ENCODE measurements around the gene CDT1.
"Not testable (repeated sequence)": the region's sequence is repeated elsewhere in the genome, so short reads cannot be mapped to it uniquely, and the experiment has no call there.

Gene CDT1

GRCh38 chr16:88820385-88821025, 16.9 kb downstream of the CDT1 start:
- DNase-seq, result no peak

DNA sequence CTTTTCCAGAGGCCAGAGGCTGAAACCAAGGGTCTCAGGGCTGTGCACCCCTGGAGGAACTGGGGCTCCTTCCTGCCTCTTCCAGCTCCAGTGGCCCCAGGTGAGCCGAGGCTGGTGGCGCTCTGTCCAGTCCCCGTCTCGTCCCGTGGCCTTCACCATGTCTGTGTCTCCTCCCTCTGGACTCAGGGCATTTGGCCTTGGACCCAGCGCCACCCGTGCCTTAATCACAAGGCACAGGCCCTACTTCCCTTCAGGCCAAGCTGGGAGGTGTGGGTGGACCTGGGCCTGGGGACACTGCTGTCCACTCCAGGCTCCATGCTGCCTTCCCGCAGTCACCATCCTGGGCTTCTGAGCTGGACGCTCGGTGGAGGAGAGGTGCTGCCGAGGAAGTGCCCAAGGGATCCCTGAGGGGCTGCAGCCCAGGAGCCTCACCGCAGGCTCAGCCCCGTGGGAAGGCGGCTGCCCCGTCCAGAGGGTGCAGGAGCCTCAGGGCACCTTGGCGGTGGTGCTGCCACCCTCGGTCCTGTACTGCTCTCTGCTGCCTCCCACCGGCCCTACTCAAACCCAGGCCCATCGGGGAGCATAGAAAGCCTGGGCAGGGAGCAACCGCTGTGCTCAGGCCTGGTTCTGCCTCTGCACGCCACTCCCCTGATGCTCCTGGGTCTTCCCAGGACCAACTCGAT, 17.7 kb downstream of the CDT1 start:
- DNase-seq, result no peak

GRCh38 chr16:88822281-88823040, 18.9 kb downstream of the CDT1 start:
- DNase-seq, result no peak

- DNase-seq, result not testable (repeated sequence)
These were observed 20.1 kb downstream of the CDT1 start for GRCh38 chr16:88823646-88824045.

DNA sequence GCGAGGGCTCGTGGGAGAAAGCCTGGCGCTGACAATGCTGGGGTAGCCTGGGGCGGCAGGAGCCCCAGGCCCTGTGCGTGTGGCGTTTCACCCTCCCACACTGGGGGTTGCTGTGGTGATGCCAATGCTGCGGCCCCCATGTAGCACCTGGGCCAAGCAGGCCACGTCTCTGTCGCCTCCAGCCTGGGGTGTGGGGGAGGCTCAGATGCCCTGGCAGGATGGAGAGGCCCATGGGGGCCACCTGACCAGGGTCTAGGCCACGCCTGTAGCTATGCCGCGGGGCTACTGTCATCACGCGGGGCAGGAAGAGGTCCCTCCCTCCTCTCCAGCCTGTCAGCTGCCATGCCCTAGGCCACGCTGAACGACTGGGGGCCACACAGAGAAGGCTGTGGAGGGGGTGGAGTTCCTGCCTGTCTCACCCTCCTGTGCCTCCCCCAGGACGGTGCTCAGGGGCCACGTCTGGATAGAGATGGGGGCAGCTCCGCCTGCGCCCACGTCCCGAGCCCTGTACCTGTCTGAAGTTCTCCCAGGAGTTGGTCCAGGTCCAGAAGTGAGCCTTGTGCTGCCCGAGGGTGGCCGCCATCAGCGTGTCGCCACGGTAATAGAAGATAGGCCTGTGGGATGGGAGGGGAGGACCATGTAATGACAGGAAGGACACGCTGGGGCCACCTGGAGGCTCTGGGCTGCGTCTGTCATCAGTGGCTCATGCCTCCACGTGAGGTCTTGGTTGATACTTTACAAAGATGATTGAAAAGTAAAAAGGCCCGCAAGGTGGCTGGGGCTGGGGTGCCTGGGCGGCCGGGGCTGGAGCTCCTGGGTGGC, 20.9 kb downstream of the CDT1 start:
- no peak for DNase-seq

DNA sequence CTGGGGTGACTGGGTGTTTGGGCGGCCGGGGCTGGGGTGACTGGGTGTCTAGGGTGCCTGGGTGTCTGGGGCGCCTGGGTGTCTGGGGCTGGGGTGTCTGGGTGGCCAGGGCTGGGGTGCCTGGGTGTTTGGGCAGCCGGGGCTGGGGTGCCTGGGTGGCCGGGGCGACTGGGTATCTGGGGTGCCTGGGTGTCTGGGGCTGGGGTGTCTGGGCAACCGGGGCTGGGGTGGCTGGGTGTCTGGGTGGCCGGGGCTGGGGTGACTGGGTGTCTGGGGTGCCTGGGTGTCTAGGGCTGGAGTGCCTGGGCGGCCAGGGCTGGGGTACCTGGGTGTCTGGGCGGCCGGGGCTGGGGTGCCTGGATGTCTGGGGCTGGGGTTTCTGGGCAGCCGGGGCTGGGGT, 21.6 kb downstream of the CDT1 start:
- DNase-seq, result no peak

- DNase-seq, result no peak
These were observed 22.7 kb downstream of the CDT1 start for GRCh38 chr16:88826070-88826840.

GRCh38 chr16:88827727-88828126, 24.1 kb downstream of the CDT1 start:
- DNase-seq, result no peak

DNA sequence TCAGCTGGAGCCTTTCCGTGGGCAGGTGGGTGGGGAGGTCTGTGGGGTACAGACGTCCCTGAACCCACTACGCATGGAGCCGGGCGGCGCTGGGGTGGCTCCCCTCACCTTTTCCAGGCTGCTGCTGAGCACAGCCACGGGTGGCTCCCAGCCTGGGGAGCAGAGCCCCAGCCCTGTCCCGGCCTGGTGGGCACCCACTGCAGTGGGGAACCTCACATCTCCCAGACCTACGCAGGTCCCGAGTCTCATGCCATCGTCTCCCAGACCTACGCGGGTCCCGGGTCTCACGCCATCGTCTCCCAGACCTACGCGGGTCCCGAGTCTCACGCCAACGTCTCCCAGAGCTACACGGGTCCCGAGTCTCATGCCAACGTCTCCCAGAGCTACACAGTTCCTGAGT, 25.1 kb downstream of the CDT1 start:
- no peak for DNase-seq

GRCh38 chr16:88830258-88830657, 26.7 kb downstream of the CDT1 start:
- DNase-seq, result no peak

DNA sequence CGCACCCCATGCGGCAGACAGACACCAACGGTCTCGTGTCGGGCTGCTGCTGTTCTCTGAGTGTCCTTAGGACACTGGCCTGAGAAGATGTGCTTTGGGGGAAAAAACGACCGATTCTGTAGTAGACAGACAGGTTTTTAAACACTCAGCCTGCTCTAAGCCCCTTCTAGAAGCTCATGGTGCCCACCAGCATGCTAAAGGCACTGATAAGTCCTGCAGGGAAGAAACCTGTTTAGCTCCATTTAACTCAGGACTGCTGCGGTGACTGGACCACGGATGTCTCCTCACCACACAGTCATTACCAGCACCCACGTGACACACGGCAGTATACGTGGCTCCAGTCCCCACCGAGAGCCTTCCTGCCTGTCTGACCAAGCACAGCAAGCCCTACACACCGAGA, 27.2 kb downstream of the CDT1 start:
- DNase-seq, result no peak

- no peak for DNase-seq
These were observed 28.2 kb downstream of the CDT1 start for GRCh38 chr16:88831838-88832237.

- no peak for DNase-seq
These were observed 29.5 kb downstream of the CDT1 start for GRCh38 chr16:88833086-88833485.

DNA sequence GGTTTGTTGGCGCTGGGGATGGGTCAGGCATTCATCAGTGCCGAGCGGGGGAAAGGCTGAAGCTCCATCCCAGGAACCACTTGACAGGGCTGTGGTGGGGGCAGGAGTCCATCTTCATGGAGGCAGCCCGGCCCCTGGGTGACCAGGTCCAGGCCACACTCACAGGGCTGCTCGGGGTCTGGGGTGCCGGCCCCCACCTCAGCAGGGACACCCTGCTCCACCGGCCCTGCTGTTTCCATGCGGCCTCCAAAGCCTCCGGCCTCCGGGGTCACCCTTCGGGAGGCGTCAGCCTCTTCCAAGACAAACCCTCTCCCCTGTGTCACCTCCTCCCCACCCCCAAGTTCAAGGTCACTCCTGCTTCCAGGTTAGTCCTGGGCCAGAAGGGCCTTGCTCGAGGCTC, 31.1 kb downstream of the CDT1 start:
- DNase-seq, result no peak

- DNase-seq, result no peak
These were observed 31.8 kb downstream of the CDT1 start for GRCh38 chr16:88835383-88835782.

GRCh38 chr16:88835818-88836217, 32.2 kb downstream of the CDT1 start:
- DNase-seq, result no peak

GRCh38 chr16:88836791-88837190, 33.2 kb downstream of the CDT1 start:
- DNase-seq, result no peak

DNA sequence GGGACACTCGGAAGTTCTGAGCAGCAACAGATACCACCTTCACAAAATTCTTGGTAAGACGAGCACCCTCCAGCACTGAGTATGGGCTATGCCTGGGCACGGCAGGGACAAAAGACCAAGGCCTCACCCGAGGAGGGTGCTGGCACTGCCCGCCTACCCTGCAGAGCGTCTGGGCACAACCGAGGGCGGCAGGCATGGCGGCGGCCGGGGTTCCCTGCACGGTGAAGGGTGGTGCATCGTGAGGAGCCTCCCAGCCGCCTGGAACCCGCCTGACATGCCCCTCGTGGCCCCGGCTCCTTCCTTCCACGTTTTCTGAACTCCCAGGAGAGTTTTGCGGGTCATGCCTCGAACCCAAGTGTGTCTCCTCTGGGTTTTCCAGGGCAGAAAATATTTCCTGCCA, 34.2 kb downstream of the CDT1 start:
- no peak for DNase-seq

DNA sequence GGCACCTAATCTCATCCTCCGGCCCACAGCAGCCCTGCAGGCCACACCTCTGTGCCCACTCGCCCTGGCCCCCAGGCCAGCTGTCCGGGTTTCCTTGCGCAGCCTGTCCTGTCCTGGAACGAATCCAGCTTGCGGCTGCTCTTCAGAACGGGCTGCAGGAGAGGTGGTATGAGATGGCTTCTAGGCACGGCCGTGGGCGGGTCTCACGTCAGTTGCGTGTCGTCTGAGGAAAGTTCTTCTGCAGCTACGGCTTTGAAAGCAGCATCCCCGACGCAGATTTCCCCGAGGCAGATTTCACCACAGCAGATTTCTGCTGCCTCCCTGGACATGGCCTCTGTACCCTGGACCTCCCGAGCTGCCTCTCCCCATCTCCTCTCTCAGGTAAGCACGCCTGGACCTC, 35.0 kb downstream of the CDT1 start:
- DNase-seq, result no peak

- no peak for DNase-seq
These were observed 35.5 kb downstream of the CDT1 start for GRCh38 chr16:88839026-88839529.

DNA sequence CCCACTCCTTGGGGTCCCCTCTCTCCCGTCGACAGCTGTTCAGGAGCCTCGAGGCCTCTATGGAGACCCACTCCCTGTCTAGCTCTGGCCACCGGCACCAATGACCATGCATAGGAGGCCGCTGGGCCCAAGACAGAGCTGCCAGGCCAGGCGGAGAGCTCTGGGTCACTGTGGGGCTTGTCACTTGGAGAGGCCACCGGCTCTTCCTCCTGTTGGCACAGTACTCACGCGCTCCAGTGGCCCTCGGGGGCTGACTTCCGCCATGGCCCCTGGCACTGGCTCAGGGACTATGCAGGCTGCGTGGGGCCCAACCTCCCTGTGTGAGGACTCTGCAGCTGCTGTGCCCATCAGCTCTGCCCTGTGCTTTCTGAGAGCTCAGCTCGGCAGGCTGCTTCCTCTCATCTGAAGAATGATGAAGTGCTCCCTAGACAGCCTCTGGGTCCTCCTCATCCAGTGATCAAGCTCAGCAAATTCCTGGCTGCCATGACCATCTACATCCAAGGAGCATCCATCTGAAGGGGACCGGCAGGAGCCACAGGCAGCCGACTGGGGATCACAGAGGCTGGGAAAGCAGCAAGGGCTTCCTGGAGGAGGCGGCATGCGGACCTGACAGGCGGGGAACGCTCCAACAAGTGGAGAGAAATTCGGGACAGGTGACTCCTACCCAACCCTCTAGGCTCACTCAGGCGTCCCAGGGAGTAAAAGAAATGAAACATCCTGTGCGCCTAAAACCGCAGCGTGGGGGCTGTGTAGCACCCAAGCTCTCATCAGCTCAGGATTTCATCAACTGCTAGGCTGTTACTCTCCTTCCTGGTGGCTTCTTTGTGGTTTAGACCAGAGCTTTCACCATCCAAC, 36.4 kb downstream of the CDT1 start:
- no peak for DNase-seq

Measured in NCI-H510A treated with DMSO at 0.1 percent for 48 hours (cell line).